PC-3 (cell line): ENCODE measurements around the gene KIF1B.

ENCODE experiments used
- CTCF ChIP-seq: fragments of 300-600 bp; sonication (generic); conservative IDR thresholded peaks from 2 replicates; pipeline ENCODE4 v1.5.1; 2017; ENCODE audit warnings: antibody characterized with exemption, low read depth, mild to moderate bottlenecking, low read length
- EZH2 ChIP-seq: fragments of 300-600 bp; sonication (generic); IDR thresholded peaks from one replicate; pipeline ENCODE4 v1.6.1; 2017; ENCODE audit warnings: antibody characterized with exemption, mild to moderate bottlenecking, low read length; ENCODE audit not compliant: unreplicated experiment

GRCh38 chr1:10204003-10204642 lies 6.2 kb upstream of the KIF1B start:
- TF ChIP-seq CTCF = no peak
- no peak for TF ChIP-seq EZH2
